SU-DHL-6 (cell line): ENCODE data around the gene DSTN.

ENCODE experiments used
- H2AFZ ChIP-seq: fragments of 200-600 bp; sonication (generic); 2 replicates; pipeline ENCODE4 v1.6.1; 2014; ENCODE audit warnings: low read depth, mild to moderate bottlenecking, moderate library complexity, mixed read lengths, antibody characterized with exemption, low read length; ENCODE audit not compliant: severe bottlenecking
- H3F3A ChIP-seq: fragments of 200-600 bp; shearing (Covaris generic); 2 replicates; pipeline ENCODE4 v1.6.0; 2016; ENCODE audit warnings: antibody characterized with exemption, mild to moderate bottlenecking; ENCODE audit not compliant: insufficient read depth
- H3K27ac ChIP-seq: fragments of 200-600 bp; sonication (generic); 2 replicates; pipeline ENCODE4 v1.5.1; 2016; ENCODE audit warnings: low read depth, mild to moderate bottlenecking, low read length, moderate library complexity, mixed read lengths
- H3K27me3 ChIP-seq: fragments of 200-600 bp; sonication (generic), shearing (Covaris generic); 2 replicates; pipeline ENCODE4 v1.6.0; 2014; ENCODE audit warnings: mild to moderate bottlenecking, low read length
- H3K36me3 ChIP-seq: fragments of 200-600 bp; sonication (generic); 2 replicates; pipeline ENCODE4 v1.6.1; 2014; ENCODE audit warnings: mild to moderate bottlenecking, low read length, mixed read lengths
- H3K4me2 ChIP-seq: fragments of 300-600, 200-600 bp; shearing (Covaris generic), sonication (generic); 2 replicates; pipeline ENCODE4 v1.6.0; 2014; ENCODE audit warnings: low read length, low read depth, mild to moderate bottlenecking; ENCODE audit not compliant: poor library complexity, severe bottlenecking
- H3K4me3 ChIP-seq: fragments of 200-600 bp; sonication (generic); 2 replicates; pipeline ENCODE4 v1.5.1; 2014; ENCODE audit warnings: antibody characterized with exemption, low read length, mild to moderate bottlenecking, mixed read lengths; ENCODE audit not compliant: insufficient read depth, poor library complexity, severe bottlenecking
- H3K79me2 ChIP-seq: fragments of 200-600 bp; sonication (generic); 2 replicates; pipeline ENCODE4 v1.6.1; 2014; ENCODE audit warnings: mild to moderate bottlenecking, low read length, moderate library complexity; ENCODE audit not compliant: insufficient read depth
- H3K9ac ChIP-seq: fragments of 200-600 bp; sonication (generic); 2 replicates; pipeline ENCODE4 v1.7.0; 2014; ENCODE audit warnings: mild to moderate bottlenecking, low read length
- H3K9me2 ChIP-seq: fragments of 200-600 bp; sonication (generic); replicated peaks from 2 replicates; pipeline ENCODE4 v1.6.1; 2014; ENCODE audit warnings: low read length; ENCODE audit not compliant: insufficient read depth
- H3K9me3 ChIP-seq: fragments of 200-600 bp; sonication (generic); 2 replicates; pipeline ENCODE4 v1.6.1; 2014; ENCODE audit warnings: low read length, mixed read lengths; ENCODE audit not compliant: insufficient read depth
- H4K20me1 ChIP-seq: fragments of 200-600 bp; sonication (generic); 2 replicates; pipeline ENCODE4 v1.6.1; 2014; ENCODE audit warnings: low read depth, mild to moderate bottlenecking, antibody characterized with exemption, low read length, moderate library complexity, mixed read lengths
- CTCF ChIP-seq: fragments of 200-600 bp; sonication (generic); IDR thresholded peaks from one replicate; pipeline ENCODE4 v1.5.1; 2017; ENCODE audit warnings: antibody characterized with exemption, mild to moderate bottlenecking, low read length, moderate library complexity; ENCODE audit not compliant: insufficient read depth, poor library complexity, severe bottlenecking
- EZH2phosphoT487 ChIP-seq: fragments of 200-600 bp; sonication (generic), shearing (Covaris generic); conservative IDR thresholded peaks from 2 replicates; pipeline ENCODE4 v1.6.1; 2018; ENCODE audit warnings: mild to moderate bottlenecking, antibody characterized with exemption, low read length, moderate library complexity, mixed read lengths

The DSTN gene

GRCh38 chr20:17606001-17606400 lies 36.1 kb downstream of the DSTN start:
- TF ChIP-seq EZH2phosphoT487 (no peak), CTCF (no peak)
- no peaks in the 10 kb centered on the region for H3K36me3 ChIP-seq

GRCh38 chr20:17608701-17609497 lies 39.0 kb downstream of the DSTN start:
- Histone ChIP-seq H3K4me3 (no peak overlapping the region), H3K9me2 (no peaks in the 10 kb centered on the region), H3K9me3 (no peaks in the 10 kb centered on the region), H2AFZ (no peak overlapping the region), H3K36me3 (no peaks in the 10 kb centered on the region), H3K4me2 (no peak overlapping the region), H3K27me3 (no peaks in the 10 kb centered on the region), H3K9ac (no peak overlapping the region), H3F3A (no peaks in the 10 kb centered on the region), H3K27ac (no peak overlapping the region), H3K79me2 (no peaks in the 10 kb centered on the region), H4K20me1 (no peaks in the 10 kb centered on the region)
- TF ChIP-seq EZH2phosphoT487: no peak
- no peak for TF ChIP-seq CTCF

More at GRCh38 chr20:17606001-17606400, 36.1 kb downstream of the DSTN start:
- no peak overlapping the region for H3K4me2 ChIP-seq
- no peak overlapping the region for H3K27ac ChIP-seq
- H3K4me3 ChIP-seq: no peak overlapping the region
- no peaks in the 10 kb centered on the region for H4K20me1 ChIP-seq
- no peak overlapping the region for H3K9ac ChIP-seq
- H3K9me2 ChIP-seq: no peaks in the 10 kb centered on the region
- no peaks in the 10 kb centered on the region for H3F3A ChIP-seq
- no peaks in the 10 kb centered on the region for H3K27me3 ChIP-seq
- H2AFZ ChIP-seq: no peak overlapping the region
- H3K79me2 ChIP-seq: no peaks in the 10 kb centered on the region
- H3K9me3 ChIP-seq: no peaks in the 10 kb centered on the region

GRCh38 chr20:17609811-17610377 lies 40.0 kb downstream of the DSTN start:
- Histone ChIP-seq H3K4me2 (no peak overlapping the region), H3K4me3 (no peak overlapping the region), H3K79me2 (no peaks in the 10 kb centered on the region), H3K9me3 (no peaks in the 10 kb centered on the region), H2AFZ (no peak overlapping the region), H3K9ac (no peak overlapping the region), H3K36me3 (no peaks in the 10 kb centered on the region), H3F3A (no peaks in the 10 kb centered on the region), H3K9me2 (no peaks in the 10 kb centered on the region), H3K27ac (no peak overlapping the region), H3K27me3 (no peaks in the 10 kb centered on the region), H4K20me1 (no peaks in the 10 kb centered on the region)
- no peak for TF ChIP-seq EZH2phosphoT487
- TF ChIP-seq CTCF: no peak
